Gastroesophageal sphincter (tissue), 3 donors: ENCODE results near the gene DNAJB8.

Experiments
- EP300 ChIP-seq: sonication (generic); formaldehyde crosslinking; IDR thresholded peaks from one replicate; pipeline ENCODE4 v1.6.1; 2017; ENCODE audit warnings: antibody characterized with exemption, mild to moderate bottlenecking
- POLR2A ChIP-seq, 2 donors: fragments of 450-650 bp; IDR thresholded peaks; one replicate each; pipeline ENCODE4 v1.6.1; 2017; ENCODE audit warnings: antibody characterized with exemption in 2 of 2, mild to moderate bottlenecking in 2 of 2, moderate library complexity in 1 of 2
- POLR2AphosphoS5 ChIP-seq: sonication (generic); formaldehyde crosslinking; IDR thresholded peaks from one replicate; pipeline ENCODE4 v1.6.1; 2017; ENCODE audit warnings: antibody characterized with exemption
- TF ChIP-seq, protein P1 (sequence below), 4 experiments: fragments of 200-600 bp in 2 of 4; fragments of 450-650 bp in 2 of 4; sonication (generic) in 1 of 4; IDR thresholded peaks; one replicate each; pipeline ENCODE4 v1.5.1; 2017 to 2019; ENCODE audit warnings: antibody characterized with exemption in 4 of 4, mild to moderate bottlenecking in 2 of 4, moderate library complexity in 2 of 4

DNA sequence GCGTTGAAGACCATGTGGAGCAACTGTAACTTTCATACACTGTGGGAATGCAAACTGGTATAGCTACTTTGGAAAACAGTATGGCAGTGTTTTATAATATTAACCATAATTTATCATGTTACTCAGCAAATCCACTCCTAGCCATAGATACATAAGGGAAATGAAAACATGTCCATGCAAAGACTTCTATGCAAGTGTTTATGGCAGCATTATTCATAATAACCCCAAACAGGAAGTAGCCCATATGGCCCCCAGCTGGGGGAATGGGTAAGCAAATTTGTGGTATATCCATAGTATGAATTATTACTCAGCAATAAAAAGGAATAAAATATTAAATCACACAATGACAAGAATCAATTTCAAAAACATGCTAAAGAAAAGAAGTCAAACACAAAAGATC lies 49.3 kb upstream of the DNAJB8 start:
- TF ChIP-seq, protein P1, sequence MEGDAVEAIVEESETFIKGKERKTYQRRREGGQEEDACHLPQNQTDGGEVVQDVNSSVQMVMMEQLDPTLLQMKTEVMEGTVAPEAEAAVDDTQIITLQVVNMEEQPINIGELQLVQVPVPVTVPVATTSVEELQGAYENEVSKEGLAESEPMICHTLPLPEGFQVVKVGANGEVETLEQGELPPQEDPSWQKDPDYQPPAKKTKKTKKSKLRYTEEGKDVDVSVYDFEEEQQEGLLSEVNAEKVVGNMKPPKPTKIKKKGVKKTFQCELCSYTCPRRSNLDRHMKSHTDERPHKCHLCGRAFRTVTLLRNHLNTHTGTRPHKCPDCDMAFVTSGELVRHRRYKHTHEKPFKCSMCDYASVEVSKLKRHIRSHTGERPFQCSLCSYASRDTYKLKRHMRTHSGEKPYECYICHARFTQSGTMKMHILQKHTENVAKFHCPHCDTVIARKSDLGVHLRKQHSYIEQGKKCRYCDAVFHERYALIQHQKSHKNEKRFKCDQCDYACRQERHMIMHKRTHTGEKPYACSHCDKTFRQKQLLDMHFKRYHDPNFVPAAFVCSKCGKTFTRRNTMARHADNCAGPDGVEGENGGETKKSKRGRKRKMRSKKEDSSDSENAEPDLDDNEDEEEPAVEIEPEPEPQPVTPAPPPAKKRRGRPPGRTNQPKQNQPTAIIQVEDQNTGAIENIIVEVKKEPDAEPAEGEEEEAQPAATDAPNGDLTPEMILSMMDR (IDR thresholded peaks at IDR 0.05) = no peak
- TF ChIP-seq POLR2AphosphoS5 = no peak
- TF ChIP-seq EP300 = no peak
- no peak for TF ChIP-seq POLR2A (IDR thresholded peaks at IDR 0.05)
